ENCODE measurements around the gene BFAR.
"Not testable (repeated sequence)": the region's sequence is repeated elsewhere in the genome, so short reads cannot be mapped to it uniquely, and the experiment has no call there.

Gene BFAR

DNA sequence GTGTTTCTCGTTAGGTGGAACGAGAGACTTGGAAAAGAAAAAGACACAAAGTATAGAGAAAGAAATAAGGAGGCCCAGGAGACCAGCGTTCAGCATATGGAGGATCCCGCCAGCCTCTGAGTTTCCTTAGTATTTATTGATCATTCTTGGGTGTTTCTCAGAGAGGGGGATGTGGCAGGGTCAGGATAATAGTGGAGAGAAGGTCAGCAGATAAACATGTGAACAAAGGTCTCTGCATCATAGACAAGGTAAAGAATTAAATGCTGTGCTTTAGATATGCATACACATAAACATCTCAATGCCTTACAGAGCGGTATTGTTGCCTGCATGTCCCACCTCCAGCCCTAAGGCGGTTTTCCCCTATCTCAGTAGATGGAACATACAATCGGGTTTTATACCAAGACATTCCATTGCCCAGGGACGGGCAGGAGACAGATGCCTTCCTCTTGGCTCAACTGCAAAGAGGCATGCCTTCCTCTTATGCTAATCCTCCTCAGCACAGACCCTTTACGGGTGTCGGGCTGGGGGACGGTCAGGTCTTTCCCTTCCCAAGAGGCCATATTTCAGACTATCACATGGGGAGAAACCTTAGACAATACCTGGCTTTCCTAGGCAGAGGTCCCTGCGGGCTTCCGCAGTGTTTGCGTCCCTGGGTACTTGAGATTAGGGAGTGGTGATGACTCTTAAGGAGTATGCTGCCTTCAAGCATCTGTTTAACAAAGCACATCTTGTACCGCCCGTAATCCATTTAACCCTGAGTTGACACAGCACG, 3.6 kb downstream of the BFAR start:
- DNase-seq (ENCODE audit: low read depth), result not testable (repeated sequence)

DNA sequence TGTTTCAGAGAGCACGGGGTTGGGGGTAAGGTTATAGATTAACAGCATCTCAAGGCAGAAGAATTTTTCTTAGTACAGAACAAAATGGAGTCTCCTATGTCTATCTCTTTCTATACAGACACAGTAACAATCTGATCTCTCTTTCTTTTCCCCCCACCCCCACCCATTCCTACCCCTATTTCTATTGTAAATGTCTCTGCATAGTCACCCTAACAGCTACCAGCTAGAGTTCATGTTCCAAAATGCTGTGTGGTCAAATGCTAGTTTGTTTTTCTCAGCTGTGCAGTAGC, 4.1 kb downstream of the BFAR start:
- not testable (repeated sequence) for DNase-seq (ENCODE audit: low read depth)

- no peak for DNase-seq (ENCODE audit: low read depth)
Measured at GRCh38 chr16:14640538-14640937, 7.8 kb downstream of the BFAR start.

DNA sequence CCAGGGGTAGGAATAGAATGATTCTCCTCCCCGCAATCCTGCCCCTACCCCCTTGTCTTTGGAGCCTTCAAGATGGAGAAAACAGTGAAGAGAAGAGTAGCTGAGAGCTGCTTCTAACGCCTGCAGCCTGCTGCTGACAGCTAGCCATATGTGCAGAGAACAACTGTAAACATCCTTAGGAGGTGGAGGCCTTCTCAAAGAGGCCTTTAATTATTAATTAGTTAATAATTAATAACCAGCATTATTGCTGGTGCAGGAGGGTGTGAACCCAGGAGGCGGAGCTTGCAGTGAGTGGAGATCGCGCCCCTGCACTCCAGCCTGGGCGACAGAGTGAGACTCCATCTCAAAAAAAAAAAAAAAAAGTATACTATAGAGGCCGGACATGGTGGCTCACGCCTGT, 8.5 kb downstream of the BFAR start:
- DNase-seq (ENCODE audit: low read depth), result no peak

DNA sequence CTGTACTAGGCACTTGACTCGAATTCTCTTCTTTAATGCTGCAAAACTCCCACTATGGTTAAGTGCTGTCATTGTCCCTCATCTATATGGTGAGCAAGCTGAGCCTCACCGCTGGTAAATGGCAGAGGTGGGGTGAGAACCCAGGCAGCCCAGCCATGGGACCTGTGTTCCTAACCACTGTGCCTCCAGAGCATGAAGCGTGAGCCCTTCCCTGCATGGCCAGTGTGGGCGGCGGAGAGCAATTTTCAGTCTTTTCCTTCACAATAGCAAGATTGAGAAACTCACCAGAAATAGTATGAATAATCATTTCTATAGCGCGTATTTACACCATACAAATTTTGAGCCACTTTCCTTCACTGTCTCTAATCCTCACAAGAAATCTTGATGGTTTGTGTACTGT, 9.2 kb downstream of the BFAR start:
- no peak for DNase-seq (ENCODE audit: low read depth)

GRCh38 chr16:14649816-14650215, 17.1 kb downstream of the BFAR start:
- no peak for DNase-seq (ENCODE audit: low read depth)

DNA sequence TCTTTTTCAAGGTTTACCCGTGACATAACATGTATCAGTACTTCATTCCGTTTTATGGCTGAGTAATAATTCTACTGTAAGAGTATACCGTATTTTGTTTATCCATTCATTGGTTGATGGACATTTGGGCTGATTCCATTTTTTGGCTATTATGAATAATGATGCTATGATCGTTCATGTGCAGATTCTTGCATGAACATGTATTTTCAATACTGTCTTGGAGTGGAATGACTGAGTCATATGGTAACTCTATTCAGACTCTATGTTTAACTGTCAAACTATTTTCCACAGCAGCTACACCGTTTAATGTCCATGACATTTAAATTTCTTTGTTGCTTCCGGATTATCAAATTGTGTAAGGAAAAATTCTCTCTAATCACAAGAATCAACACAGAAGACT, 17.9 kb downstream of the BFAR start:
- no peak for DNase-seq (ENCODE audit: low read depth)

- no peak for DNase-seq (ENCODE audit: low read depth)
Measured at GRCh38 chr16:14652726-14653125, 20.0 kb downstream of the BFAR start.

DNA sequence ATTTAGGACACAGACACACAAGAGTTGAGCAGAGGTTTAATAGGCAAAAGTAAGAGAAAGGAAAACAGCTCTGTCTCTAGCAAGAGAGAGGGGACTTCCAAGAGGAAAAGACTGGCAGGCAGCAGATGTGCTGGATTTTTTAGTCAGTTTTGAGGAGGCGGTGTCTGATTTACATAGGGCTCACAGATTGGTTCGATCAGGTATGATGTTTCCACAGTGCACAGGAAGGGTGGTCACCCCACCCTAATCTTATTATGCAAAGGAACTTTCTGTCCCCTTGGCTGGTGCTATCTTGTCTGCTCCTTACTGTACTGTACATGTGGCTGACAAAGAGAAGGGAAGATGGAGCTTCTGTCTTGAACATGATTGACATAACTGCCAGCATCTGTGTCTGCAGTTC, 25.3 kb downstream of the BFAR start:
- DNase-seq (ENCODE audit: low read depth), result no peak

DNA sequence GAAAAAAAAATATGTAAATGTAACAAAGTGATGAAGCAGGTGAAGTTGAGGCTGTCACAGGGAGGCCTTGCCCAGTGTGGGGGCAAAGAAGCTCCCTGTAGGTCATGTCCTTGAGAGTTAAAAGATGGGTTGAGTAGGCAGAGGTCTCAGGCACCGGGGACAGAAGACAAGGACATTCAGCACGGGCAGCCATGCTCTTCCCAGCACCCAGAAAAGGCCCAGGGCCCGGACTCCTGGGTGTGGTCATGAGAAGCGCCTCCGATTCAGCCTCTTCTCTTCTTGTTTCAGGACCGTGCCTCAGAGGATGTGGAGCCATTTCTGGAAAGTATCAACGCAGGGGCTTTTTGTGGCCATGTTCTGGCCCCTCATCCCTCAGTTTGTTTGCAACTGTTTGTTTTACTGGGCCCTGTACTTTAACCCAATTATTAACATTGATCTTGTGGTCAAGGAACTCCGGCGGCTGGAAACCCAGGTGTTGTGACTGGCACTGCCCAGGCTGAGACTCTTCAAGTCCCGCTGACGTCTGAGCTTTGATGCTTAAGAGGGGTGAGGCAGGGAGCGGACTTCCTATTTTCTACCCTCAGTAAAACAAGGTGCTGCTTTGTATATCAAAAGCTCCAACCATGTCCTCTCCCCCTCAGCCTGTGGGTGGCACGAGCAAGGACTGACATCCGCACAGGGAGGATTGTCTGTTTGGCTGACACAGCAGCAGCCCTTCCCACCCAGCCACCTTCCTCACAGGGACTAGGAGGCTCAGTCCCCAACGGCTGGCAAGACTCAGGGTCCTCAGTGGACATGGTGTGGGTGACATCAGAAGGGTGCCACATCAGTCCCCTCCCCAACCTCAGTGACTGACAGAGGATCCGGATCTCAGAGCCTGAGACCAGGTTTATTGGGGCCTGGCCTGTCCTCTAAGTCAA, 34.9 kb downstream of the BFAR start:
- DNase-seq (ENCODE audit: low read depth), result no peak

- DNase-seq (ENCODE audit: low read depth), result no peak
Measured at GRCh38 chr16:14668556-14669223, 35.9 kb downstream of the BFAR start.

DNA sequence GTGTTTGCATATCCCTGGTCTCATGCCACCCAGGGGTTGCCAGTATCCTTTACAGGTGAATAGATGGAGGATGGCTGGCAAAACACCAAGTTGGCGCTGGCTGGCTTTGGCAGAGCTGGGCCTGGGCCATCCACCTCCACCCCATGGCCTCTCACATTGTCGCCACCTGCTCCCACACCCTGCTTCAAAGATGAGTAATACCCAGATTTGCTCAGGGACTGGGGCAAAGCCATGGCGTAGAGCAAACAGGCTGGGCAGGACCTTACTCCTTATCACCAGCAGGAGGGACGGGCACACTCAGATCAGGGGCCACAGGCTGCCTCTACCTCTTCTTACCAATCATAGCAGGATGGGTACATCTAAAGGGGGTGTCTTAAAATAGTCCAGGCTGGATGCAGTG, 37.0 kb downstream of the BFAR start:
- no peak for DNase-seq (ENCODE audit: low read depth)

GRCh38 chr16:14672403-14672971, 39.7 kb downstream of the BFAR start:
- DNase-seq (ENCODE audit: low read depth), result no peak

- DNase-seq (ENCODE audit: low read depth), result no peak
Measured at GRCh38 chr16:14676633-14677032, 43.9 kb downstream of the BFAR start.

DNA sequence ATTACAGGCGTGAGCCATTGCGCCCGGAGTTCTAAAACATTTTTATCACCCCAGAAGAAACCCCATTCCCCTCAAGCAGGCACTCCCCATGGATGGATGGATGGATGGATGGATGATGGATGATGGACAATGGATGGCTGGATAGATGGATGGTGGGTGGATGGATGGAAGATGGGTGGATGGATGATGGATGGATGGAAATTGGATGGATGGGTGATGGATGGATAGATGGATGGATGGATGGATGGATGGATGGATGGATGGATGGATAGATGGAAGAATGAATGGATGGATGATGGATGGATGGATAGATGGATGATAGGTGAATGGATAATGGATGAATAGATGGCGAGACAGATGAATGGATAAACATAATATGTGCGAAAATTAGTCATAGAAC, 44.9 kb downstream of the BFAR start:
- no peak for DNase-seq (ENCODE audit: low read depth)

DNA sequence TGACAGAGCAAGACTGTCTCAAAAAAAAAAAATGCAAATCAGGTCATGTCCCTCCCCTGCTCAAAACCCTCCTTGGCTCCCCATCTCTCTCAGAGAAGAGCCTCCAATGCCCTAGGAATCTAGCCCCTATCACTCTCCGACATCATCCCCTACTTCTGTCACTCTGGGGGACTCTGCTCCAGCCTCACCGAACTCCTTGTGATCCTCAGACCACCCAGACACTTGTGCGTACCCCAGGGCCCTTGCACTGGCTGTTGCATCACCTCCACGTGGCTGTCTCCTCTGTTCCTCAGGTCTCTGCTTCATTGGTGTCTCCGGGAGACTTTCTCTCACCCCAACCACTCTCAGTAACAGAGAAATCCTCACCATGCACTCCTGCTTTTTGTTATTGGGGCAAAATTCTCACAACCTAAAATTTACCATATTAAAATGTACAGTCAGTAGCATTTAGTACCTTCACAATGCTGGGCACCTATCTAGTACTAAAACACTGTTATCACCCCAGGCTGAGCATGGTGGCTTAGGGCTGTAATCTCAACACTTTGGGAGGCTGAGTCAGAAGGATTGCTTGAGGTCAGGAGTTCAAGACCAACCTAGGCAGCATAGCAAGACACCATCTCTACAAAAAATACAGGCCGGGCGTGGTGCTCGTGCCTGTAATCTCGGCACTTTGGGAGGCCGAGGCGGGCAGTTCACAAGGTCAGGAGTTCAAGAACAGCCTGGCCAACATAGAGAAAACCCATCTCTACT, 46.2 kb downstream of the BFAR start:
- no peak for DNase-seq (ENCODE audit: low read depth)

GRCh38 chr16:14680396-14680795, 47.6 kb downstream of the BFAR start:
- DNase-seq (ENCODE audit: low read depth), result not testable (repeated sequence)

GRCh38 chr16:14681115-14681514, 48.4 kb downstream of the BFAR start:
- no peak for DNase-seq (ENCODE audit: low read depth)

GRCh38 chr16:14682121-14682520, 49.4 kb downstream of the BFAR start:
- no peak for DNase-seq (ENCODE audit: low read depth)

DNA sequence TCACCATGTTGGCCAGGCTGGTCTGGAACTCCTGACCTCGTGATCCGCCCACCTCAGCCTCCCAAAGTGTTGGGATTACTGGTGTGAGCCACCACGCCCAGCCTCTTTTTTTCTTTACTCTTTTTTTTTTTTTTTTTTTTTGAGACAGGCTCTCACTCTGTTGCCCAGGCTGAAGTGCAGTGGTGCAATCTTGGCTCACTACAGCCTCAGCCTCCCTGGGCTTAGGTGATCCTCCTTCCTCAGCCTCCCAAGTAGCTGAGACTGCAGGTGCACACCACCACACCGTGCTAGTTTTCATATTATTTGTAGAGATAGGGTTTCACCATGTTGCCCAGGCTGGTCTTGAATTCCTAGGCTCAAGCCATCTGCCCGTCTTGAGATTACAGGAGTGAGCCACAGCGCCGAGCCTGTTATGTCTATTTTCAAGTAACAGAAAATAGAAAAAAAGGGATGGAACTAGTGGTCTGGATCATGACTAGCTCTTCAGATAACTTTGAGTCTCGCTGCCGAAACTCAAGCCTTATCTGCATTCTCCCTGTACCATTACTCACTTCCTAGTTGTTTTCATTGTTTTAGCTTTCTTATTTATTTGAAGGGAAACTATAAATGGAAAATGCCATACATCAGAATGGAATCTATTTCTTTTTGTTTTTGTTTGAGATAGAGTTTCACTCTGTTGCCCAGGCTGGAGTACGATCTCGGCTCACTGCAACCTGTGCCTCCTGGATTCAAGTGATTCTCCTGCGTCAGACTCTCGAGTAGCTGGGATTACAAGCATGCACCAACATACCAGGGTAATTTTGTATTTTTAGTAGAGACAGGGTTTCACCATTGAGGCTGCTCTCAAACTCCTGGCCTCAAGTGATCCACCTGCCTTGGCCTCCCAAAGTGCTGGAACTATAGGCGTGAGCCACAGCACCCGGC, 53.4 kb downstream of the BFAR start:
- DNase-seq (ENCODE audit: low read depth), result not testable (repeated sequence)

DNA sequence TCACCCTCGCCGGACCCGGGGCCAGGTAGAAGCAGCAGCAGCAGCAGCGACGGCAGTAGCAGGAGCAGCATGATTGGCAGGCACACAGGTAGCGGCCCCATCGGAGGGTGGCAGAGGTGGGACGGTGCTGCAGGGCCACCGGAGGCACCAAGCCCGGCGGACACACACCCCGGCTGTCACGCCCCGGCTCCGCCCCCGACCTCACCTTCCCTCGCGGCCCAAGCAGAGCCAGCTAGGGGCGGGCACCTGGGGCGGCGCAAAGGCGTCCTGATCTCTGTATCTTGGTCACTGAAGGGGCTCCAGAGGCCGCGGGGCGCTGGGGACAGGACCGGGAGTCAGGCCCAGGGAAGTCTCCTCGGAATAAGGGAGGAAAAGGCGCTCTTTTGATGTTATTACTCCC, 61.4 kb downstream of the BFAR start, which contains the start of gene PLA2G10:
TSS of gene PLA2G10 (minus strand) at position 180 of the 400 bp plus-strand sequence. CDS start at position 101, 79 bp downstream.
- DNase-seq (ENCODE audit: low read depth), result not testable (repeated sequence)
